Measurements from ENCODE around the gene CHAD. TPM values are rescaled to one million over a fixed set of nuclear protein-coding genes. Genes with fewer than 3 reads are reported as not detected.

Gene CHAD
- total RNA-seq, 2 donors from 2014 or later = not detected

DNA sequence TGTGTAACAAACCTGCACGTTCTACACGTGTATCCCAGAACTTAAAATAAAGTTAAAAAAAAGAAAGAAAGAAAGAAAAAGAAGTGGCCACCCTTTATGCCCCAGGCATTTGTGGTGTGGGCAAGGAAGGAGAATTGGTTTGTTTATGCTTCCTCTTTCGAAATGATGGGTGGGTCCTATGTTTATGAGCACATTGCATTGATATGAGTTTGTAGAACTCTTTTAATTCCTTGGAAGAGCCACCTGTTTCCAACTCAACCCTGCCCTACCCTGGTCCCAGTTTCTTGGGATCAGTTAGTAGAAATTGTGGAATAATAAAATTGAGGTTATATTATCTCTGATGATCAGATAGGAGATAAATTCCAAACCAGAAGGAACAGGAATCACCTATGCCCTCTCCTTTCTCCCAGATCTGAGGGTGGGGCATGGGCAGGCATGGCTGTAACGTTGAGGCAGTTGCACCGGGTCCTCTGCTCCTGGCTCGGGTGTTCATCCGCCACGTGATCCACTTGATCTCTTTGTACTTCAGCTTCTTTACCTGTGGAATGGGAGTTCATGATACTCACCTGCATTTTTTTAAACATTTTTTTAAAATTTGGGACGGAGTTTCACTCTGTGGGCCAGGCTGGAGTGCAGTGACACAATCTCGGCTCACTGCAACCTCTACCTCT is 15.9 kb downstream of the CHAD start:
- DNase-seq (ENCODE audit: low spot score in 2 of 2) (no peak), ATAC-seq (no peak)
- Mint-ChIP-seq H3K27ac (no peak overlapping the region), H3K9me3 (no peaks in the 10 kb centered on the region), H3K36me3 (no peaks in the 10 kb centered on the region)

DNA sequence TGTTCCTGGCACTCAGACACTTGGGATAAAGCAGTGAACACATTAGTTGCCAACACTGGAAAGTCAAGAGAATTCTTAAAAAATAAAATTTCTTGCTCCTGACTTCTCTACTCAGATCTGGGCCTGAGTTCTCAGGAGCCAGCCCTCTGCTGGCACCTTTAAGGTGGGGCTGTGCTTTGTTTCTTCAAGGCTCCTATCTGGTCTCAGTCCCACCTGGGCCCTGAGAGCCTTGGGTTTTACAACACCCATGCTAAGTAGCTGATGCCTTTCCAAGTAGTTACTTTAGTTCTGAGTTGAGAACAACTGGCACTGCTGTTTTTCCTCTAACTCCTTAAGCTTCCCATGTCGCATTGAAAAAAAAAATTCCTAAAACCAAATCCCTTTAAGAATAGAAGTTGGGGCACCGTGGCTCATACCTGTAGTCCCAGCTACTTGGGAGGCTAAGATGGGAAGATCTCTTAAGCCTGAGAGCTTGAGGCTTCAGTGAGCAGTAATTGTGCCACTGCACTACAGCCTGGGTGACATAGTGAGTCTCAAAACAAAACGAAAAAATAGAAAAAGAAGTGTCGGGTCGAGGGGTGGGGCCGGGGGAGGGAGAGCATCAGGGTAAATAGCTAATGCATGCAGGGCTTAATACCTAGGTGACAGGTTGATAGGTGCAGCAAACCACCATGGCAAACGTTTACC is 16.6 kb downstream of the CHAD start:
- no peaks in the 10 kb centered on the region for H3K9me3 Mint-ChIP-seq
- H3K27ac Mint-ChIP-seq = no peak overlapping the region
- ATAC-seq (no peak), DNase-seq (ENCODE audit: low spot score in 2 of 2) (no peak)
- H3K36me3 Mint-ChIP-seq = no peaks in the 10 kb centered on the region

DNA sequence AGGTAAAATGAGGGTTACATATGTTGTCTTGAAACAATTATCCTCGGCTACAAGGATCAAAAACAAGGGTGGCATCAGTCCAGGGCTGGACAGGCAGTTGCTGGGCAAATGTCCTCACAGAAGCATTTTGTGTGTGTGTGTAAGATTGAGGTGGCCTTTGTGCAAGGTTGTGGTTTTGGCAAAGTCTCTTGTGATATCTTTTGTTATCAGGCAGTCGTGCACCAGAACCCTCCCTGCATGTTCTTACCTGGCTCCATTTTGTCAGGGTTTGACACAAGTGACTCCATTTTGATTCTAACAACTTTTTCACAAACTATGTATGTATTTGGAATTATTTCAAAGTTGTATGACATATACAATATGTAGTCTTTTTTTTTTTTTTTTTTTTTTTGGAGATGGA is 20.0 kb downstream of the CHAD start:
- no peak overlapping the region for H3K27ac Mint-ChIP-seq
- H3K36me3 Mint-ChIP-seq = no peaks in the 10 kb centered on the region
- DNase-seq (ENCODE audit: low spot score in 2 of 2) (no peak), ATAC-seq (no peak)
- H3K9me3 Mint-ChIP-seq = no peaks in the 10 kb centered on the region

DNA sequence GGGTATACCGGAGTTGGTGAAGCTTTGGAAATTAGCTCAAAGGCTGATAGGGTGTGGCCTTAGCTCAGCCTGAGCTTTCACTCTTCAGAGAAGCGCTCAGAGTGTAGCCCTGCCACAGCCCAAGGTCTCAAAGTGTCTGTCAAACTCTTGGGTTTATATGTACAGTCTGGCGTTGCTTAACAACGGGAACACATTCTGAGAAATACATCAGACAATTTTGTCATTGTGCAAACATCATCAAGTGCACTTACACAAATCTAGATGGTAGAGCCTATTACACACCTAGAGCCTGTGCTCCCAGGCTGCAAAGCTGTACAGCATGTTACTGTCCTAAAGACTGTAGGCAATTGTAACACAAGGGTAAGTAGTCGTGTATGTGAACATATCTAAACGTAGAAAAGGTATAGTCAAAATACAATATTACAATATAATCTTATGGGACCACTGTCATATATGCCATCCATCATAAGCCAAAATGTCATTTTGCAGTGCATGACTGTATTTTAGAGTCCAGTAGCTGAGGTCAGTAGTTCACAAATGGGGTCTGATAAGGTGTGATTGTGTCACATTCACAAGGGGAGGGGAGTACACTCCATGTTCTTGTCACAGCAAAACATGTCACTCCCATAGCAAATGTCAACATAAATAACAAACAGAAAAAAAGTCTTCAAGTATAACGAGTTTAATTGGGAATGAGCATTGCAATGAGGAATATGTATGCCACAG is 20.6 kb downstream of the CHAD start:
- Mint-ChIP-seq H3K27ac (no peak overlapping the region), H3K36me3 (no peaks in the 10 kb centered on the region), H3K9me3 (no peaks in the 10 kb centered on the region)
- DNase-seq (ENCODE audit: low spot score in 2 of 2) (no peak), ATAC-seq (no peak)

DNA sequence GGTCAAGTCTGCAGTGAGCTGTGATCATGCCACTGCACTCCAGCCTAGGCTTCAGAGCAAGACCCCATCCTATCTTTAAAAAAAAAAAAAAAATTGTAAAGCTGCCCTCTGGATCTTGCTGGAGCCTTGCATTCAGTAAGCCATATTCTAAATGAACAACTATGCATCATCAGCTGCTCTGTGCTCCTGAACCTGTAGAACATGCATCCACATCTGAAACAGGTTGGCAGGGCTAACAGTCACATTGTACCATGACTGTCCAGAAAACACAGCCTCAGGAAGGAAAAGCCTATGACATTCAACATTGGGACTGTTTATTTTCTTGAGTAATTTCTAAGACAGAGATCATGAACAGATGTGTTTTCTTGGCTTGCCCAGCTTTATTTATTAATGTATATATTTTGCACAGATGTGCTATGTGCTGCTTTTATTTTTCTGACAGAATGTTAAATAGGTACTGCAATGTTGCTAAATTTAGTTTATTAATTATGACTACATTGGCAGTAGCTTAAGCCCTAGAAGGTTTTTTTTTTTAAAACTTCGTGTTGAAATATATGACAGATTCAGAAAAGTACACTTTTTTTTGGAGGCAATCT is 22.9 kb downstream of the CHAD start:
- Mint-ChIP-seq H3K27ac (no peak overlapping the region), H3K36me3 (no peaks in the 10 kb centered on the region), H3K9me3 (no peaks in the 10 kb centered on the region)
- no peak for DNase-seq (ENCODE audit: low spot score in 2 of 2)
- no peak for ATAC-seq

DNA sequence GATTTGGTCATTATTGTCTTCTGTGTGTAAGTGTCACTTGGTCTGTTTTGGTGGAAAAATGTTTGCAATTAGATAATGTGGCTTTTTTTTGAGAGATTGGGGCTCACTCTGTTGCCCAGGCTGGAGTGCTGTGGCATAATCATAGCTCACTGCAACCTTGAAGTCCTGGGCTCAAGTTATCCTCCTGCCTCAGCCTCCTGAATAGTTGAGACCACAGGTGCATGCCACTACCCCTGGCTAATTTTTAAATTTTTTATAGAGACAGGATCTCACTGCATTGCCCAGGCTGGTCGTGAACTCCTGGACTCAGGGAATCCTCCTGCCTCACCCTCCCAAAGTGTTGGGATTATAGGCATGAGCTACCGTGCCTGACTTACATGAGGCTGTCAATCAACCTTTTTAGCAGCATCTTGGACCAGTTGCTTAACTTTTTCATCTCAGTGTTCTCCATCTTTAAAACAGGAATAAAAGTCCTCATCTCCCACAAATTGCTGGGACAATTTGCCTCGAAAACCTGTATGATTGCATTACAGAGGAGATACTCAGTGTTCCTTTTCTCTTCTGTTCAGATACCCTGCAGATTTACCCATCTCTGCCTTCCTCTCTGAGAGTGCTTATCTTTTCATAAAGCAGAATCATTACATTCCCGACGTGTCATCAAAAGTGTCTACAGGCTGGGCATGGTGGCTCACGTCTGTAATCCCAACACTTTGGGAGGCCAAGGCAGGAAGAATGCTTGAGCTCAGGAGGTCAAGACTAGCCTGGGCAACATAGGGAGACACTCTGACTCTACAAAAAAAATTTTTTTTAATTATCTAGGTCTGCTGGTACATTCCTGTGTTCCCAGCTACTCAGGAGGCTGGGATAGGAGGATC is 23.6 kb downstream of the CHAD start:
- ATAC-seq = no peak
- H3K27ac Mint-ChIP-seq = peak overlapping the region in 1 of 2 donors; percentile 26
- no peaks in the 10 kb centered on the region for H3K36me3 Mint-ChIP-seq

DNA sequence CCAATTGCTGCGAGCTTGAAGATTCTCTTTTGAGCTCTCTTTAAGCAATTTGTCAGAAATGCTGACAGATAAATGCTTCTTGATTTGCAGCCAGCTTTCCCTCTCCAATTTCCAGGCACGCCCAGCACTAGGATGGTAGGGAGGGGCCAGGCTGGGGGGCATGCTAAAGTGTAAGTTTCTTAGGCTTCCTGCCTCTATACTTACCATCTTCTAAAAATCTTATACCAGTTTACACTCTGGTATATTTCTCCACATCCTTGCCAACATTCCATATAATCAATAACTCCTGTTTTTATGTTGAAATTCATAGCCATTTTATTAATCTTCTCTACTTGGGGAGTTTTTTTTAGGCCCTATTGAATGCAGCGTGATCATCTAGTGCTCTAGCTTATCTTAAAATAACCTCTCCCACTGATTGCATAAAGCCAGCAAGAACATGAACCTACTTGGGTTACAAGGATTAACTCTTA is 25.1 kb downstream of the CHAD start:
- no peak overlapping the region for H3K27ac Mint-ChIP-seq
- no peak for ATAC-seq

More for the DNA sequence above, 23.6 kb downstream of the CHAD start:
- H3K9me3 Mint-ChIP-seq = no peaks in the 10 kb centered on the region
- DNase-seq (ENCODE audit: low spot score in 2 of 2) = no peak

DNA sequence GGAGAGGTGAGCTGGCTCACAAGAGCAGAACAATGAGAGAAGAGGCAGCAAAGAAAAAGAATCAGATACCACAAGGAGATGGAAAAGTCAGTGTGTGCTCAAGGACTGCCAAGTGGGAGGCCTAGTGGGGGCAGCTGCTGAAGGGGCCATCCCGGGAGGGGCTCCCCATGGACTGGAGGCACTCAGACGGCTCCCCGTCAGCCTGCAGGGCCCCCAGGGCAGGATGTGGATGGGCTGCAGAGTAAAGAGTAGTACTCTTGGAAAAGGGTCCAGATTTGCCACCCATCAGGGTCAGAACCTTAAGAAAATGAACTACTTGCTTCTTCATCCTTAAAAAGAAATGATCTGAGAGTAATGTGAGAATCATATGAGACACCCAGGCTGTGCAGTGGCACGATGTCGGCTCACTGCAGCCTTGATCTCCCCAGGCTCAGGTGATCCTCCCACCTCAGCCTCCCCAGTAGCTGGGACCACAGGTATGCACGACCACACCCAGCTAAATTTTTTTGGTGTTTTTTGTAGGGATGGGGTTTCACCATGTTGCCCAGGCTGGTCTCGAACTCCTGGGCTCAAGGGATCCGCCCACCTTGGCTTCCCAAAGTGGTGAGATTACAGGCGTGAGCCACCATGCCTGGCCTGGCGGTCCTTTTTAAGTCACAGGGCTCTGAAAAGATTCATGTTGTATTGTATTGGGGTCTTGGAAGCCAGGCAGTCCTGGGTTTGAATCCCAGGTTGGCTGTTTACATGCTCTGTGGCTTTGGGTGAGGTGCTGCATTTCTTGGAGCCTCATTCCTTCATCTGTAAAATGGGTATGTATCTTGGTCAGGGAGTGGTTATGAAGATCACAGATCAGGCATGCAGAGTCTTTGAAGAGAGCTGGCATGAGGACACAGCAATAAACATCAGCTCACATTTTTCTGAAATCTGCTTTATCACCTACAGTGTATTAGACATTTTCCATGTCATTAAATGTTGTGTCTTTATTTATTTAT is 27.5 kb downstream of the CHAD start:
- Mint-ChIP-seq H3K36me3 (no peaks in the 10 kb centered on the region), H3K27ac (no peak overlapping the region)
- no peak for ATAC-seq

More for the DNA sequence above, 25.1 kb downstream of the CHAD start:
- DNase-seq (ENCODE audit: low spot score in 2 of 2) = no peak
- no peaks in the 10 kb centered on the region for H3K36me3 Mint-ChIP-seq
- no peaks in the 10 kb centered on the region for H3K9me3 Mint-ChIP-seq

DNA sequence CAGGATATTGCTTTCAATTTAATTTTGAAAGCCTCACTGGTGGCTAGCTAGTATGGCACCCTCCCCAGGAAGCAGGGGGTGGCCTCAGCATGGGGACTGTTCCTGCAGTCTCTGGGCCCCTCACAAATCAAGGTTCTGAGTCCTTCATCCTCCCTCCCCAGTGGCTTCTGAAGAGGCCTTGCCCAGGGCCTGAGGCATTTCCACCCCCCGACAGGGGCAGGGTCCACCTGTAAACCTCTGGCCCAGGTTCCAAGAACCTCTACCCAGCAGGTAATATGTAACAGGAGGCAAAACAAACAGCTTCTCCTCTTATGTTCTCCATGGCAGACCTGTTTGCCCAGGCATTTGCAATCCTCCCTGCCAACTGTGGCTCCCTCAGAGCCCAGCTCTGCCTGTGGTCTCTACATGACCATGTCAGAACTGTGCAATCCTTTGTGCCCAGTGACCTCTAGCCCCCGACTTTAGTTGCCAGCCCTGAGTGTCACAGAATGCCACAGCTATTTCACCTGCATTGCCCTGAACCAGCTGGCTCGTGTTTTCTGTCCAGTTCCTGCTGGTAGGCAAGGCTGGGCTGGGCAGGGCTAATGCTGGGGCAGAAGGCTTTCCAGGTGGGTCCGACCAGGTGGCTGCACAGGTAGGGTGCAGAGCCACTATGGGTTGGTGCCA is 28.4 kb downstream of the CHAD start:
- no peaks in the 10 kb centered on the region for H3K36me3 Mint-ChIP-seq
- H3K9me3 Mint-ChIP-seq = no peaks in the 10 kb centered on the region
- DNase-seq (ENCODE audit: low spot score in 2 of 2) (no peak), ATAC-seq (no peak)
- no peak overlapping the region for H3K27ac Mint-ChIP-seq

More for the DNA sequence above, 27.5 kb downstream of the CHAD start:
- DNase-seq (ENCODE audit: low spot score in 2 of 2) = no peak
- no peaks in the 10 kb centered on the region for H3K9me3 Mint-ChIP-seq

DNA sequence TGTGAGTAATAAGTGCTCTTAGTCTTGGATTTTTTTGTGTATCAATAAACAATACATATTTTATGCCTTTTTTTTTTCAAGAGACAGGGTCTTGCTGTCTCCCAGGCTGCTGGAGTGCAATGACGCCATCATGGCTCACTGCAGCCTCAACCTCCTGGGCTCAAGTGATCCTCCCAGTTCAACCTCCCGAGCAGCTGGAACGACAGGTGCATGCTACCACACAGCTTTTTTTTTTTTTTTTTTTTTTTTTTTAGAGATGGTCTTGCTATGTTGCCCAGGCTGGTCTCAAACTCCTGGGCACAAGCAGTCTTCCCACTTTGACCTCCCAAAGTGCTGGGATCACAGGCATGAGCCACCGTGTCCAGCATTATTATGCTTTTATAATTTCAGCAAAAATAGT is 29.7 kb downstream of the CHAD start:
- Mint-ChIP-seq H3K36me3 (no peaks in the 10 kb centered on the region), H3K9me3 (no peaks in the 10 kb centered on the region), H3K27ac (no peak overlapping the region)
- ATAC-seq (no peak), DNase-seq (ENCODE audit: low spot score in 2 of 2) (no peak)

DNA sequence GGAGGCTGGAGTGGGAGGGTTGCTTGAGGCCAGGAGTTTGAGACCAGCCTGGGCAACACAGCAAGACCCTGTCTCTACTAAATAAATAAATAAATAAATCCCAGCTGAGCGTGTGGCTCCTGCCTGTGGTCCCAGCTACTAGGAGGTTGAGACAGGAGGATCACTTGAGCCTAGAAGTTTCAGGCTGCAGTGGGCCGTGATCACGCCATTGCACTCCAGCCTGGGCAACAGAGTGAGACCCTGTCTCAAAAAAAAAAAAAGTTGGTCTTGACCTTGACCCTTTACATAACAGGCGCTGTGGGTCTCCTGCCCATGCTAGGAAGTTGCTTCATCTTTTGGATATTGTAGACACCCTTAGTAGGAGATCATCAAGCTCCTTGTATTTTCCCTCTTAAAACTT is 31.3 kb downstream of the CHAD start:
- no peak overlapping the region for H3K27ac Mint-ChIP-seq
- H3K9me3 Mint-ChIP-seq = no peaks in the 10 kb centered on the region
- H3K36me3 Mint-ChIP-seq = no peaks in the 10 kb centered on the region
- no peak for ATAC-seq
- DNase-seq (ENCODE audit: low spot score in 2 of 2) = no peak

DNA sequence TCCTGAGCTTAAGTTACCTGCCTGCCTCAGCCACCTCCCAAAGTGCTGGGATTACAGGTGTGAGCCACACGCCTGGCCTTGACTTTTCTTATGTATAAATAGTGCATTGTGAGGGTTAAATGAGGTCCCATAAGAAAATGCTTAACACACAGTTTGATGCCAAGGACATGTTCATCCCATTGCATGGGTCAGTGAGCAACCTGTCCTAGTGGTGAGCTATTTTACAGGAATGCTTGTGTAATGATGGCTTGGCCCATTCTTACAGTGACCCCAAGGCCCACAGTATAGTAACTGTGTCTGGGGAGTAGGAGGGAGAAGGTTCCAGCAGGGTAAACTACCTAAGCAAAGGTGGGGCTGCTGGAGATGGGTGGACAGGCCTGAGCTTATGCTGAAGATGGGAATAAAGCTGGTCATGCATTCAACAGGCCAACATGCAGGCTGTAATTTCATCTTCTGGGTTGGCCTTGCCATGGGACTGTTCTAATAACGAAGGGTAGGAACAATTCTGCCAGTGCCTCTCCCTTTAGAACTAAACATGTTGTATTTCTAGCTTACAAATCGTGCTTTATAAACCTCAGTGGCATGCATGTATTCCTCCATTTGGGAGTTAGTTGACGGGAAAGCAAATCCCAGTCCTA is 36.4 kb downstream of the CHAD start:
- no peak overlapping the region for H3K27ac Mint-ChIP-seq
- H3K9me3 Mint-ChIP-seq = no peaks in the 10 kb centered on the region
- H3K36me3 Mint-ChIP-seq = no peaks in the 10 kb centered on the region
- no peak for ATAC-seq
- no peak for DNase-seq (ENCODE audit: low spot score in 2 of 2)

DNA sequence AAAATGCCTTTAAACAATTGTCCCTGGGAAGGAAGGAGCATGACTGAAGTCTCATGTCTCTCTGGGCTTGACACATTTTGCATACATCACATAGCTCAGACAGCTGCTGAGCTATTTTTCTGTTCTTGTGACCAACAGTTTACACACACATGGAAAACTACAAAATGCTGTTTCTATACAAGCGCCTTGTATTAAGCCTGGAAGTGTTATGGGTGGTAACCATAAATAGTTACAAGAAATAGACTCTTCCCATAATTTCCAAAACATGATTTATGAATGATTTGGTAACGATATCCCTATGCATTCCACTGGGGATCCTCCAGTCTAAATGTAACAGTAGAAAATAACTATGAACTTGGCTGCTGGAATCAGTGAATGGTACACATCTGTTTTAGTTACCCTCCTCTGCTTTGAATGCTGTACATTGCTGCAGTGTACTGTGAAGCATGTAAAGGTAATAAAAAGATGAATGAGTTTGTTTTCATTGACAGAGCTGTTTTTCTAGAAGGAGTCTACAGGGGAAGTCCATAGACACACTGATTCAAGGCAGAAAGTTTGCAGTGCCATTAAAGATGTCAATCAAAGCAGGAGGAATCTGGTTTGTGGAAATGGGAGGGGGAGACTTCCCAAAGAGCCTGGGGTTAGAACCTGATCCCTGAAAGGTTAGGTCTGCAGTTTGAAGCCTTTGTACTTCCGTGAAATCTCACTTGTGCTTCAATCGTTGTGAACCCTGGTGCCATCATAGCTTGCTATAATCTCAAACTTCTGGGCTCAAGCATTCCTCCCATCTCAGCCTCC is 37.7 kb downstream of the CHAD start:
- Mint-ChIP-seq H3K27ac (no peak overlapping the region), H3K36me3 (no peaks in the 10 kb centered on the region), H3K9me3 (no peaks in the 10 kb centered on the region)
- DNase-seq (ENCODE audit: low spot score in 2 of 2) = no peak
- ATAC-seq = no peak

DNA sequence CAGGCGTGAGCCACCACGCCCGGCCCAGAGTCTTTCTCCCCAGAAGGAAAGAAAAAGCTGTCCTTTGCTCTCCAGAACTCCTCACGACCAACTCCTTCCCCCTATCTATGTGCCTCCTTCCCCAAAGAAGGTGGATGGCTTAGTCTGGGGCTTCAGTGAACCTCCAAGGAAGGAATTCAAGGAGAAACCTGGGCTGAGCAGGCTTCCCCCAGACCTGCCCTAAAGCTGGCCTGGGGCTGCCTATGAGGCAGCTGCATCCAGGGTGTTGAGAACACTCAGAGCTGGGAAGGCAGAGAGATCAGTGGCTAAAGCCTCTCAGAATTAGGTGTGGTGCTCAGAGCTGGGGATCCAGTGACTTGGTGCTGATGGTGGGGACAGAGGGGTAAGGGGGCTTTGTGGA is 38.9 kb downstream of the CHAD start:
- no peak for ATAC-seq
- DNase-seq (ENCODE audit: low spot score in 2 of 2) = no peak
- no peak overlapping the region for H3K27ac Mint-ChIP-seq
- H3K36me3 Mint-ChIP-seq = no peaks in the 10 kb centered on the region
- no peaks in the 10 kb centered on the region for H3K9me3 Mint-ChIP-seq
